ENCODE data around the gene HLA-DMB. TPM values are rescaled to one million over a fixed set of nuclear protein-coding genes. Genes with fewer than 3 reads are reported as not detected.

Gene HLA-DMB
- polyA plus RNA-seq, 2 donors = 2.5 to 7.3 TPM

- H3K27ac ChIP-seq (ENCODE audit: low read depth in 2 of 2, low read length in 1 of 2) = peak overlapping the region; percentile 100
- H3K4me1 ChIP-seq (ENCODE audit: control insufficient read depth in 2 of 2, insufficient read depth in 2 of 2, low read length in 1 of 2) = no peaks in the 10 kb centered on the region
- peak overlapping the region; percentile 84 to 95 for H3K4me3 ChIP-seq (ENCODE audit: low read depth in 1 of 2, low read length in 2 of 2)
- 3 to 6% methylated on average over 16 of the region's 16 CpGs for WGBS, 2 donors
- no peaks in the 10 kb centered on the region for H3K9me3 ChIP-seq (ENCODE audit: control insufficient read depth in 2 of 2, insufficient read depth in 1 of 2, low read depth in 1 of 2, low read length in 1 of 2)
- H3K27me3 ChIP-seq (ENCODE audit: control insufficient read depth in 1 of 2, insufficient read depth in 2 of 2, low read length in 2 of 2) = no peaks in the 10 kb centered on the region
- peaks cover 0 to under 1% of the 10 kb centered on the region in 2 donors for H3K36me3 ChIP-seq (ENCODE audit: control insufficient read depth in 2 of 2, insufficient read depth in 2 of 2, low read length in 1 of 2)
These were observed 26.6 kb upstream of the HLA-DMB start for GRCh38 chr6:32967151-32968091.

GRCh38 chr6:32964776-32965175 lies 23.9 kb upstream of the HLA-DMB start:
- Histone ChIP-seq H3K9me3 (ENCODE audit: control insufficient read depth in 2 of 2, insufficient read depth in 1 of 2, low read depth in 1 of 2, low read length in 1 of 2) (no peaks in the 10 kb centered on the region), H3K4me1 (ENCODE audit: control insufficient read depth in 2 of 2, insufficient read depth in 2 of 2, low read length in 1 of 2) (no peaks in the 10 kb centered on the region), H3K4me3 (ENCODE audit: low read depth in 1 of 2, low read length in 2 of 2) (no peak overlapping the region), H3K36me3 (ENCODE audit: control insufficient read depth in 2 of 2, insufficient read depth in 2 of 2, low read length in 1 of 2) (no peaks in the 10 kb centered on the region), H3K27ac (ENCODE audit: low read depth in 2 of 2, low read length in 1 of 2) (no peak overlapping the region), H3K27me3 (ENCODE audit: control insufficient read depth in 1 of 2, insufficient read depth in 2 of 2, low read length in 2 of 2) (no peaks in the 10 kb centered on the region)
- 81 to 88% methylated on average over 5 of the region's 5 CpGs for WGBS, 2 donors

- no peak overlapping the region for H3K4me3 ChIP-seq (ENCODE audit: low read depth in 1 of 2, low read length in 2 of 2)
- no peaks in the 10 kb centered on the region for H3K4me1 ChIP-seq (ENCODE audit: control insufficient read depth in 2 of 2, insufficient read depth in 2 of 2, low read length in 1 of 2)
- H3K27ac ChIP-seq (ENCODE audit: low read depth in 2 of 2, low read length in 1 of 2) = no peak overlapping the region
- H3K36me3 ChIP-seq (ENCODE audit: control insufficient read depth in 2 of 2, insufficient read depth in 2 of 2, low read length in 1 of 2) = no peaks in the 10 kb centered on the region
- WGBS, 2 donors = 61 to 69% methylated on average over 1 of the region's 1 CpG
- H3K9me3 ChIP-seq (ENCODE audit: control insufficient read depth in 2 of 2, insufficient read depth in 1 of 2, low read depth in 1 of 2, low read length in 1 of 2) = no peaks in the 10 kb centered on the region
- no peaks in the 10 kb centered on the region for H3K27me3 ChIP-seq (ENCODE audit: control insufficient read depth in 1 of 2, insufficient read depth in 2 of 2, low read length in 2 of 2)
These were observed 23.0 kb upstream of the HLA-DMB start for GRCh38 chr6:32963866-32964265.

- Histone ChIP-seq H3K4me1 (ENCODE audit: control insufficient read depth in 2 of 2, insufficient read depth in 2 of 2, low read length in 1 of 2) (no peaks in the 10 kb centered on the region), H3K4me3 (ENCODE audit: low read depth in 1 of 2, low read length in 2 of 2) (no peak overlapping the region), H3K9me3 (ENCODE audit: control insufficient read depth in 2 of 2, insufficient read depth in 1 of 2, low read depth in 1 of 2, low read length in 1 of 2) (no peaks in the 10 kb centered on the region), H3K36me3 (ENCODE audit: control insufficient read depth in 2 of 2, insufficient read depth in 2 of 2, low read length in 1 of 2) (no peaks in the 10 kb centered on the region), H3K27ac (ENCODE audit: low read depth in 2 of 2, low read length in 1 of 2) (no peak overlapping the region), H3K27me3 (ENCODE audit: control insufficient read depth in 1 of 2, insufficient read depth in 2 of 2, low read length in 2 of 2) (no peaks in the 10 kb centered on the region)
- 58 to 65% methylated on average over 1 of the region's 1 CpG for WGBS, 2 donors
These were observed 21.5 kb upstream of the HLA-DMB start for GRCh38 chr6:32962213-32962826.

GRCh38 chr6:32960563-32960962 lies 19.7 kb upstream of the HLA-DMB start:
- 94 to 97% methylated on average over 5 of the region's 5 CpGs for WGBS, 2 donors
- no peak overlapping the region for H3K4me3 ChIP-seq (ENCODE audit: low read depth in 1 of 2, low read length in 2 of 2)
- H3K27ac ChIP-seq (ENCODE audit: low read depth in 2 of 2, low read length in 1 of 2) = no peak overlapping the region

GRCh38 chr6:32956176-32956575 lies 15.3 kb upstream of the HLA-DMB start:
- Histone ChIP-seq H3K36me3 (ENCODE audit: control insufficient read depth in 2 of 2, insufficient read depth in 2 of 2, low read length in 1 of 2) (no peaks in the 10 kb centered on the region), H3K27ac (ENCODE audit: low read depth in 2 of 2, low read length in 1 of 2) (no peak overlapping the region), H3K9me3 (ENCODE audit: control insufficient read depth in 2 of 2, insufficient read depth in 1 of 2, low read depth in 1 of 2, low read length in 1 of 2) (no peaks in the 10 kb centered on the region), H3K4me1 (ENCODE audit: control insufficient read depth in 2 of 2, insufficient read depth in 2 of 2, low read length in 1 of 2) (no peaks in the 10 kb centered on the region), H3K27me3 (ENCODE audit: control insufficient read depth in 1 of 2, insufficient read depth in 2 of 2, low read length in 2 of 2) (no peaks in the 10 kb centered on the region), H3K4me3 (ENCODE audit: low read depth in 1 of 2, low read length in 2 of 2) (no peak overlapping the region)
- 80 to 85% methylated on average over 2 of the region's 2 CpGs for WGBS, 2 donors

More at GRCh38 chr6:32960563-32960962, 19.7 kb upstream of the HLA-DMB start:
- H3K9me3 ChIP-seq (ENCODE audit: control insufficient read depth in 2 of 2, insufficient read depth in 1 of 2, low read depth in 1 of 2, low read length in 1 of 2) = no peaks in the 10 kb centered on the region
- no peaks in the 10 kb centered on the region for H3K27me3 ChIP-seq (ENCODE audit: control insufficient read depth in 1 of 2, insufficient read depth in 2 of 2, low read length in 2 of 2)
- no peaks in the 10 kb centered on the region for H3K4me1 ChIP-seq (ENCODE audit: control insufficient read depth in 2 of 2, insufficient read depth in 2 of 2, low read length in 1 of 2)
- H3K36me3 ChIP-seq (ENCODE audit: control insufficient read depth in 2 of 2, insufficient read depth in 2 of 2, low read length in 1 of 2) = no peaks in the 10 kb centered on the region

- Histone ChIP-seq H3K4me3 (ENCODE audit: low read depth in 1 of 2, low read length in 2 of 2) (no peak overlapping the region), H3K4me1 (ENCODE audit: control insufficient read depth in 2 of 2, insufficient read depth in 2 of 2, low read length in 1 of 2) (no peaks in the 10 kb centered on the region), H3K9me3 (ENCODE audit: control insufficient read depth in 2 of 2, insufficient read depth in 1 of 2, low read depth in 1 of 2, low read length in 1 of 2) (no peaks in the 10 kb centered on the region), H3K36me3 (ENCODE audit: control insufficient read depth in 2 of 2, insufficient read depth in 2 of 2, low read length in 1 of 2) (no peaks in the 10 kb centered on the region), H3K27me3 (ENCODE audit: control insufficient read depth in 1 of 2, insufficient read depth in 2 of 2, low read length in 2 of 2) (no peaks in the 10 kb centered on the region), H3K27ac (ENCODE audit: low read depth in 2 of 2, low read length in 1 of 2) (no peak overlapping the region)
- 26 to 36% methylated on average over 3 of the region's 3 CpGs for WGBS, 2 donors
These were observed 14.4 kb upstream of the HLA-DMB start for GRCh38 chr6:32954986-32955802.

GRCh38 chr6:32954267-32954666 lies 13.4 kb upstream of the HLA-DMB start:
- Histone ChIP-seq H3K4me1 (ENCODE audit: control insufficient read depth in 2 of 2, insufficient read depth in 2 of 2, low read length in 1 of 2) (no peaks in the 10 kb centered on the region), H3K4me3 (ENCODE audit: low read depth in 1 of 2, low read length in 2 of 2) (no peak overlapping the region), H3K27me3 (ENCODE audit: control insufficient read depth in 1 of 2, insufficient read depth in 2 of 2, low read length in 2 of 2) (no peaks in the 10 kb centered on the region), H3K36me3 (ENCODE audit: control insufficient read depth in 2 of 2, insufficient read depth in 2 of 2, low read length in 1 of 2) (peaks cover 0 to under 1% of the 10 kb centered on the region in 2 donors), H3K9me3 (ENCODE audit: control insufficient read depth in 2 of 2, insufficient read depth in 1 of 2, low read depth in 1 of 2, low read length in 1 of 2) (no peaks in the 10 kb centered on the region), H3K27ac (ENCODE audit: low read depth in 2 of 2, low read length in 1 of 2) (no peak overlapping the region)
- 92 to 94% methylated on average over 4 of the region's 4 CpGs for WGBS, 2 donors

- H3K9me3 ChIP-seq (ENCODE audit: control insufficient read depth in 2 of 2, insufficient read depth in 1 of 2, low read depth in 1 of 2, low read length in 1 of 2) = no peaks in the 10 kb centered on the region
- H3K36me3 ChIP-seq (ENCODE audit: control insufficient read depth in 2 of 2, insufficient read depth in 2 of 2, low read length in 1 of 2) = peaks cover 0 to 5% of the 10 kb centered on the region in 2 donors
- H3K27ac ChIP-seq (ENCODE audit: low read depth in 2 of 2, low read length in 1 of 2) = no peak overlapping the region
- 74% methylated on average over 4 of the region's 4 CpGs for WGBS, 2 donors
- H3K4me1 ChIP-seq (ENCODE audit: control insufficient read depth in 2 of 2, insufficient read depth in 2 of 2, low read length in 1 of 2) = no peaks in the 10 kb centered on the region
- no peaks in the 10 kb centered on the region for H3K27me3 ChIP-seq (ENCODE audit: control insufficient read depth in 1 of 2, insufficient read depth in 2 of 2, low read length in 2 of 2)
- H3K4me3 ChIP-seq (ENCODE audit: low read depth in 1 of 2, low read length in 2 of 2) = no peak overlapping the region
These were observed 12.9 kb upstream of the HLA-DMB start for GRCh38 chr6:32953775-32954174.
